A673 (cell line): ENCODE measurements around the gene DIP2B. TPM values are rescaled to one million over a fixed set of nuclear protein-coding genes. Genes with fewer than 3 reads are reported as not detected.

Experiments
- BruUV-seq: library from RNA; stranded (reverse); fragments of 400-500 nt; replicated peaks from 2 replicates; lab custom pipeline; 2021; lab: Mats Ljungman, UMichigan
- CTCF ChIA-PET: fragments of 300-600 bp; sonication (Branson Sonifier 250); formaldehyde crosslinking; loops from one replicate; lab custom pipeline; 2022; ENCODE audit warnings: antibody characterized with exemption; lab: Charles Lee
- POLR2A ChIA-PET: fragments of 300-600 bp; sonication (Branson Sonifier 250); formaldehyde crosslinking; loops from one replicate; lab custom pipeline; 2022; ENCODE audit warnings: antibody characterized with exemption; ENCODE audit not compliant: low non-redundant PET; lab: Charles Lee
- DNase-seq: peaks from one replicate; pipeline ENCODE4 v3.0.0-alpha.2; 2015; ENCODE audit warnings: low spot score
- H3K27ac ChIP-seq: fragments of 200-600 bp; sonication (generic); 2 replicates; pipeline ENCODE4 v1.5.1; 2016; ENCODE audit warnings: mixed run types, low read depth, mild to moderate bottlenecking, mixed read lengths, antibody characterized with exemption, low read length; ENCODE audit not compliant: poor library complexity, severe bottlenecking
- H3K27me3 ChIP-seq: fragments of 200-600 bp; sonication (generic); replicated peaks from 2 replicates; pipeline ENCODE4 v1.6.1; 2017; ENCODE audit warnings: mixed run types, low read depth, mild to moderate bottlenecking, mixed read lengths, antibody characterized with exemption, low read length; ENCODE audit not compliant: insufficient read depth, poor library complexity
- H3K36me3 ChIP-seq: fragments of 200-600 bp; sonication (generic); 2 replicates; pipeline ENCODE4 v1.6.1; 2016; ENCODE audit warnings: mixed run types, mild to moderate bottlenecking, mixed read lengths, antibody characterized with exemption, low read length; ENCODE audit not compliant: insufficient read depth, poor library complexity, severe bottlenecking
- H3K4me1 ChIP-seq: fragments of 200-600 bp; sonication (generic); 2 replicates; pipeline ENCODE4 v1.6.1; 2017; ENCODE audit warnings: mixed run types, mild to moderate bottlenecking, mixed read lengths, antibody characterized with exemption, low read length; ENCODE audit not compliant: insufficient read depth, poor library complexity, severe bottlenecking
- H3K4me3 ChIP-seq: fragments of 200-600 bp; sonication (generic); 2 replicates; pipeline ENCODE4 v1.5.1; 2016; ENCODE audit warnings: low read depth, mixed run types, mild to moderate bottlenecking, mixed read lengths, low read length; ENCODE audit not compliant: poor library complexity, severe bottlenecking
- H3K9me3 ChIP-seq: fragments of 200-600 bp; sonication (generic); 2 replicates; pipeline ENCODE4 v1.6.1; 2016; ENCODE audit warnings: mixed run types, low read depth, mild to moderate bottlenecking, mixed read lengths, antibody characterized with exemption, low read length; ENCODE audit not compliant: poor library complexity, severe bottlenecking
- CTCF ChIP-seq: fragments of 300-800, 200-600 bp; sonication (generic); conservative IDR thresholded peaks from 2 replicates; pipeline ENCODE4 v1.5.1; 2017; ENCODE audit warnings: low read depth, mild to moderate bottlenecking, antibody characterized with exemption, low read length, moderate library complexity, mixed read lengths
- EZH2 ChIP-seq: fragments of 200-600 bp; sonication (generic); IDR thresholded peaks from 2 replicates; pipeline ENCODE4 v1.6.1; 2017; ENCODE audit warnings: borderline replicate concordance, low read depth, mild to moderate bottlenecking, mixed read lengths, antibody characterized with exemption, low read length; ENCODE audit not compliant: poor library complexity, severe bottlenecking
- intact Hi-C: fragments of 100-400 bp; cut with micrococcal nuclease; formaldehyde crosslinking; loops from one replicate; pipeline ENCODE4 v1.10.0; 2022; ENCODE audit not compliant: unreplicated experiment
- total RNA-seq: library from RNA; stranded (reverse); gene quantifications from 2 replicates; pipeline ENCODE4 v1.2.3, GENCODE V29; 2021

DIP2B gene
- total RNA-seq, 1 experiment from 2014 or later = 40.5 TPM

- Histone ChIP-seq H3K4me3 (no peak overlapping the region), H3K9me3 (no peaks in the 10 kb centered on the region), H3K27me3 (no peaks in the 10 kb centered on the region), H3K4me1 (no peaks in the 10 kb centered on the region), H3K36me3 (no peaks in the 10 kb centered on the region), H3K27ac (no peak overlapping the region)
- TF ChIP-seq CTCF = no peak
- TF ChIP-seq EZH2 = no peak
- BruUV-seq = no TSS peak
- intact Hi-C loops = no loop called here
- CTCF ChIA-PET = no interaction called here
- DNase-seq = no peak
- POLR2A ChIA-PET = interaction anchor here (0.6 kb wide), 1 partner anchor 58 kb away, joined by 3 read pairs; no protein-coding TSS in a partner anchor
Observed at GRCh38 chr12:50780013-50780412, 275.2 kb downstream of the DIP2B start.

- H3K27me3 ChIP-seq = no peaks in the 10 kb centered on the region
- BruUV-seq = no TSS peak
- TF ChIP-seq EZH2 (no peak), CTCF (no peak)
- no peak for DNase-seq
- ChIA-PET CTCF (no interaction called here), POLR2A (no interaction called here)
- intact Hi-C loops = no loop called here
- H3K27ac ChIP-seq = no peak overlapping the region
- H3K4me1 ChIP-seq = no peaks in the 10 kb centered on the region
- no peak overlapping the region for H3K4me3 ChIP-seq
- H3K36me3 ChIP-seq = no peaks in the 10 kb centered on the region
- H3K9me3 ChIP-seq = no peaks in the 10 kb centered on the region
Observed at GRCh38 chr12:50784501-50784900, 279.7 kb downstream of the DIP2B start.

- H3K27me3 ChIP-seq = no peaks in the 10 kb centered on the region
- H3K9me3 ChIP-seq = no peaks in the 10 kb centered on the region
- no peak overlapping the region for H3K4me3 ChIP-seq
- no peaks in the 10 kb centered on the region for H3K36me3 ChIP-seq
- CTCF ChIA-PET = no interaction called here
- H3K4me1 ChIP-seq = no peaks in the 10 kb centered on the region
- BruUV-seq = no TSS peak
- TF ChIP-seq CTCF (no peak), EZH2 (no peak)
- intact Hi-C loops = no loop called here
- H3K27ac ChIP-seq = no peak overlapping the region
- no peak for DNase-seq
- POLR2A ChIA-PET = no interaction called here
Observed at GRCh38 chr12:50785406-50786001, 280.7 kb downstream of the DIP2B start.
